ENCODE measurements around the gene CD207. TPM values are rescaled to one million over a fixed set of nuclear protein-coding genes. Genes with fewer than 3 reads are reported as not detected.

The CD207 gene
- total RNA-seq, 1 experiment from 2014 or later, result not detected

DNA sequence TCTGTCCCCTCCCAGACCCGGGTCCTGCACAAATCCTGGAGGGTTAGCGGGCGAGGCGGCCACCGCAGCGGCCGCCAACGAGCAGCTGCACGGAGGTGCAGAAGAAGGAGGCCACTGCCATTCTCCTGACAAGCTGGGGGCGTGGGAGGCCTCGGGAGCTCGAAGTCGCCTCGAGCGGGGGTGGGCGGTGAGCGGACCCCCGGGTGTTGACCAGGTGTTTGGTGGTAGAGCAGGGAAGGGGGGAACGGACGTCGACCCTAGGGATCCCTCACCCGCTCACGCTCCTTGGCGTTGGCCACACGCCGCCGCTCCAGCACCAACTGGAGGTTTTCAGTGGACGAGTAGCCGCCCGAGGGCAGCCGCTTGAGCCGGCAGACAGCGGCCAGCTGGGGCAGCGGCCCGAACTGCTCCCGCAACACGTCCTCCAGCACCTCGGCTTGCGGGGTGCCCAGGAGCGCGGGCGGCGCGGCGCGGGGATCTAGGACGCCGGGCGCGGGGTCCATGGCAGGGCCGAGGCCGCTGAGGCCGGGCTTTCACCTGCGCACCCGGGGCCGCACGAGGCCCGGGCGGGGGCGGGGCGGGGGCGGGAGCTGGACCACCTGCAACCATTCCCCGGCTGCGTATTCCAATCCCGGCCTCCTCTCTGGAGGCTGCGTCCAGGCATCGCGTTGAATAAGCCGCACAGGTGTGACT lies 45.3 kb downstream of the CD207 start, which contains the start of gene FIGLA:
TSS of gene FIGLA (minus strand) at position 508 of the 693 bp plus-strand sequence. CDS start at position 503, 5 bp downstream.
- TF ChIP-seq, protein P1, sequence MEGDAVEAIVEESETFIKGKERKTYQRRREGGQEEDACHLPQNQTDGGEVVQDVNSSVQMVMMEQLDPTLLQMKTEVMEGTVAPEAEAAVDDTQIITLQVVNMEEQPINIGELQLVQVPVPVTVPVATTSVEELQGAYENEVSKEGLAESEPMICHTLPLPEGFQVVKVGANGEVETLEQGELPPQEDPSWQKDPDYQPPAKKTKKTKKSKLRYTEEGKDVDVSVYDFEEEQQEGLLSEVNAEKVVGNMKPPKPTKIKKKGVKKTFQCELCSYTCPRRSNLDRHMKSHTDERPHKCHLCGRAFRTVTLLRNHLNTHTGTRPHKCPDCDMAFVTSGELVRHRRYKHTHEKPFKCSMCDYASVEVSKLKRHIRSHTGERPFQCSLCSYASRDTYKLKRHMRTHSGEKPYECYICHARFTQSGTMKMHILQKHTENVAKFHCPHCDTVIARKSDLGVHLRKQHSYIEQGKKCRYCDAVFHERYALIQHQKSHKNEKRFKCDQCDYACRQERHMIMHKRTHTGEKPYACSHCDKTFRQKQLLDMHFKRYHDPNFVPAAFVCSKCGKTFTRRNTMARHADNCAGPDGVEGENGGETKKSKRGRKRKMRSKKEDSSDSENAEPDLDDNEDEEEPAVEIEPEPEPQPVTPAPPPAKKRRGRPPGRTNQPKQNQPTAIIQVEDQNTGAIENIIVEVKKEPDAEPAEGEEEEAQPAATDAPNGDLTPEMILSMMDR (IDR thresholded peaks at IDR 0.05; ENCODE audit: unreplicated experiment), result no peak
- intact Hi-C loops (cut with micrococcal nuclease; ENCODE audit: unreplicated experiment), result no loop called here
- Mint-ChIP-seq H3K4me1 (ENCODE audit: low read depth, unreplicated experiment) (no peaks in the 10 kb centered on the region), H3K36me3 (ENCODE audit: insufficient read depth, unreplicated experiment) (no peaks in the 10 kb centered on the region), H3K27ac (ENCODE audit: unreplicated experiment) (no peak within 1 kb of the TSS), H3K9me3 (ENCODE audit: low read depth, unreplicated experiment) (no peaks in the 10 kb centered on the region), H3K27me3 (ENCODE audit: unreplicated experiment) (peaks cover 77% of the 10 kb centered on the region), H3K4me3 (ENCODE audit: low read depth, unreplicated experiment) (no peak within 1 kb of the TSS)
- BruUV-seq (replicated peaks), result no TSS peak
- CTCF ChIA-PET, result interaction anchor here (0.7 kb wide), 1 partner anchor 18 kb away, joined by 4 read pairs; no protein-coding TSS in a partner anchor
- no peak for DNase-seq

GRCh38 chr2:70789304-70790135 lies 46.1 kb downstream of the CD207 start:
- TF ChIP-seq, protein P1 (IDR thresholded peaks at IDR 0.05; ENCODE audit: unreplicated experiment), result peak; percentile 42
- intact Hi-C loops (cut with micrococcal nuclease; ENCODE audit: unreplicated experiment), result loop anchor here (2.0 to 10.0 kb wide), 3 partner anchors 73 to 485 kb away; partner anchors contain the start of gene FAM136A
- Mint-ChIP-seq H3K4me3 (ENCODE audit: low read depth, unreplicated experiment) (no peak overlapping the region), H3K4me1 (ENCODE audit: low read depth, unreplicated experiment) (no peaks in the 10 kb centered on the region), H3K36me3 (ENCODE audit: insufficient read depth, unreplicated experiment) (no peaks in the 10 kb centered on the region), H3K9me3 (ENCODE audit: low read depth, unreplicated experiment) (no peaks in the 10 kb centered on the region), H3K27me3 (ENCODE audit: unreplicated experiment) (peaks cover 69% of the 10 kb centered on the region), H3K27ac (ENCODE audit: unreplicated experiment) (no peak overlapping the region)
- peak; percentile 61 for DNase-seq
- CTCF ChIA-PET, result interaction anchor here (0.6 to 0.7 kb wide), 3 partner anchors 18 to 146 kb away, joined by 3 to 6 read pairs (median 4); no protein-coding TSS in a partner anchor
- no TSS peak for BruUV-seq (replicated peaks)

- H3K36me3 Mint-ChIP-seq (ENCODE audit: insufficient read depth, unreplicated experiment), result no peaks in the 10 kb centered on the region
- intact Hi-C loops (cut with micrococcal nuclease; ENCODE audit: unreplicated experiment), result loop anchor here (2.0 to 10.0 kb wide), 4 partner anchors 77 to 481 kb away; partner anchors contain the start of gene FAM136A
- H3K9me3 Mint-ChIP-seq (ENCODE audit: low read depth, unreplicated experiment), result no peaks in the 10 kb centered on the region
- H3K27ac Mint-ChIP-seq (ENCODE audit: unreplicated experiment), result no peak overlapping the region
- TF ChIP-seq, protein P1 (IDR thresholded peaks at IDR 0.05; ENCODE audit: unreplicated experiment), result peak; percentile 51
- no peaks in the 10 kb centered on the region for H3K4me1 Mint-ChIP-seq (ENCODE audit: low read depth, unreplicated experiment)
- peak; percentile 47 for DNase-seq
- no peak overlapping the region for H3K4me3 Mint-ChIP-seq (ENCODE audit: low read depth, unreplicated experiment)
- H3K27me3 Mint-ChIP-seq (ENCODE audit: unreplicated experiment), result peaks cover 51% of the 10 kb centered on the region
- no TSS peak for BruUV-seq (replicated peaks)
- CTCF ChIA-PET, result interaction anchor here (0.9 to 2.2 kb wide), 3 partner anchors 129 to 491 kb away, joined by 3 to 7 read pairs (median 6); partner anchors contain the start of gene SNRPG
Observed at GRCh38 chr2:70785137-70785911, 50.3 kb downstream of the CD207 start.

DNA sequence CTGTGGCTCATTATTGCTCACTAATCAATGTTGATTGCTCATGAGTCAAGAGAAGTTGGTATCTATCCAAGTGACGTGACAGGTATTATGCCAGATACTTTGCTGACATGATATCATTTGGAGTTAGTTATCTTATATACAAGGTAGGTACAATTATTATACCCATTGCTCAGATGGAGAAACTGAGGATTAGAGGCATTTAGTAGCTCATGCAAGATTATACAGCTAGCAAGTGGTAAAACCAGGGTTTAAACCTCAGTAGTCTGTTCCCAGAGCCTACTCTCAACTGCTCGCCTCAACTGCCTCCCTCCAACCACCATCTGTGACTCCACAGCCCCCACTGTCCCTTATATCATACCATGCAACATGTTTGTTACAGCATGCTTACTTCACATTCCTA lies 51.3 kb downstream of the CD207 start:
- CTCF ChIA-PET, result interaction anchor here (0.6 to 2.2 kb wide), 3 partner anchors 37 to 490 kb away, joined by 4 to 6 read pairs (median 4); partner anchors contain the start of gene SNRPG

More for the DNA sequence above, 51.3 kb downstream of the CD207 start:
- Mint-ChIP-seq H3K27me3 (ENCODE audit: unreplicated experiment) (peaks cover 59% of the 10 kb centered on the region), H3K4me3 (ENCODE audit: low read depth, unreplicated experiment) (no peak overlapping the region), H3K9me3 (ENCODE audit: low read depth, unreplicated experiment) (no peaks in the 10 kb centered on the region), H3K27ac (ENCODE audit: unreplicated experiment) (no peak overlapping the region), H3K36me3 (ENCODE audit: insufficient read depth, unreplicated experiment) (no peaks in the 10 kb centered on the region), H3K4me1 (ENCODE audit: low read depth, unreplicated experiment) (no peaks in the 10 kb centered on the region)
- TF ChIP-seq, protein P1 (IDR thresholded peaks at IDR 0.05; ENCODE audit: unreplicated experiment), result no peak
- intact Hi-C loops (cut with micrococcal nuclease; ENCODE audit: unreplicated experiment), result loop anchor here (2.0 to 10.0 kb wide), 3 partner anchors 98 to 480 kb away; partner anchors contain the start of gene FAM136A
- no peak for DNase-seq
- BruUV-seq (replicated peaks), result no TSS peak

Data from Calu3 (cell line).